Fibroblast of villous mesenchyme (primary cell): ENCODE data around the gene SYNPO2L. TPM values are rescaled to one million over a fixed set of nuclear protein-coding genes. Genes with fewer than 3 reads are reported as not detected.
"Not testable (repeated sequence)": the region's sequence is repeated elsewhere in the genome, so short reads cannot be mapped to it uniquely, and the experiment has no call there.

ENCODE experiments used
- DNase-seq: peaks from one replicate; pipeline ENCODE4 v3.0.0-alpha.2; 2010; ENCODE audit warnings: low read depth
- H3K4me3 ChIP-seq: 2 replicates; pipeline ENCODE4 v1.5.1; 2011; ENCODE audit warnings: low read depth, mild to moderate bottlenecking, low read length
- CTCF ChIP-seq: IDR thresholded peaks from 2 replicates; pipeline ENCODE4 v1.5.1; 2012; ENCODE audit warnings: low read depth, mild to moderate bottlenecking, low read length; ENCODE audit not compliant: insufficient read depth
- total RNA-seq: library from RNA; depleted of rRNA; stranded (reverse); fragments of >200 nt; gene quantifications from 2 replicates; pipeline ENCODE4 v1.2.3, GENCODE V29; 2012

The SYNPO2L gene
- total RNA-seq, 1 donor = 0.43 TPM

GRCh38 chr10:73627300-73627699, 28.5 kb downstream of the SYNPO2L start:
- no peak for DNase-seq
- TF ChIP-seq CTCF = no peak
- no peak overlapping the region for H3K4me3 ChIP-seq

DNA sequence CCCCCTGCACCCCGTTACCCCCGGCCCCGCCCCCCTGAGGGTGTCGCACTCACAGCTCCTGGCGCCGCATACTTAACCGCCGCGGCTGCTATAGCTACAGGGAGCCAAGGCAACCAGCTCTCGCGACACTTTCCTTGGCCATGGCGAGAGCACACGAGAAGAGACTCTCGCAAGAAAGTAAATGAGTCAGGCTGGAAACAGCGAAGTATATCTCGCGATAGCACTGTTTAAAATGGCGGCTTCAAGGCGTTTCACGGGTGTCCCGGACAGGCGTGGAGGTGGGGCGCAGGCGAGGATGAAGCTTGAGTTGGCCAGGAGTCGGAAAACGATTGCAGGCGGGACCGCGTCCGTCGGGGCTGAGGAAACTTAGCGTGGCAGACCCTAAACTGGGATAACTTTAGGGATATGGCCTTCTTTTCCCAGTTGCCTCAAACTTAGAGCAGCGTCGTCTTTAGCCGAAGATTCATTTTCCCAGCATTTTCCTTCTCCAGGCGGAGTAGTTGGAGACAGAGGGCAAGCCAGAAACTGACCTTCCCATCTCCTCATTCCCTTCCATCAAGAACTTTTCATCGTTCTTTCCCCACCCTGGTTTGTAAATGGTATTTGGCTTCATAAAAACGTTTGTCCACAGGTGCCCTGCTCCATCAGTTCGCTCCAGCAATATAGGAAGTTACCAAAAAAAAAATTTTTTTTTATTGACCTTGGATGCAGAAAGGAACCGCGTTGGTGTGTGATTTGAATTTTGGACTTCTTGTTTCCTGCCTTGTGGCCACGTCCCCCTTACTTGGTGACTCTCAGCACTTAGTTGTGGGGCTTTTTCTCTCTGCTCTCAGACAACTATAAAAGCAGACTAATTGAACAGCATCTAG, 29.7 kb downstream of the SYNPO2L start:
- peak overlapping the region; percentile 96 for H3K4me3 ChIP-seq
- DNase-seq = peak; percentile 98
- no peak for TF ChIP-seq CTCF

- H3K4me3 ChIP-seq = peak overlapping the region; percentile 96
- TF ChIP-seq CTCF = no peak
- peak; percentile 24 for DNase-seq
Observed at GRCh38 chr10:73625004-73625883, 30.6 kb downstream of the SYNPO2L start.

- H3K4me3 ChIP-seq = no peak overlapping the region
- DNase-seq = no peak
- no peak for TF ChIP-seq CTCF
Observed at GRCh38 chr10:73623056-73623455, 32.8 kb downstream of the SYNPO2L start.

- H3K4me3 ChIP-seq, DNase-seq: not testable (repeated sequence)
Observed at GRCh38 chr10:73620974-73621373, 34.9 kb downstream of the SYNPO2L start.

GRCh38 chr10:73617143-73617542, 38.7 kb downstream of the SYNPO2L start:
- not testable (repeated sequence) for H3K4me3 ChIP-seq

DNA sequence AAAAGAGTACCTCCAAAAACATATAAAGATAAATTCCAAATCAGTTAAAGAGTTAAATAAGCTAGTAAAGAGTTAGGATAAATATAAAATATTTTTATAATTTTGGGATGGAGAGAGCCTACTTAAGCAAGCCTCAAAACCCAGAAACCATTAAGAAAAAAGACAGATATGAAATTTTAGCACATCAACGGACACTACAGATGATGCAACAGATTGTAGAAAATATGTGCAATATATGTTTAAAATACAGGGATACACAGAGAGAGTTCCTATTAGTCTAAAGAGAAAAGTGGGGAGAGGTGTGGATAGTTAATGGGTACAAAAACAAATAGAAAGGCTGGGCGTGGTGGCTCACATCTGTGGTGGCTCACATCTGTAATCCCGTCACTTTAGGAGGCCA, 41.1 kb downstream of the SYNPO2L start:
- no peak for DNase-seq
- no peak for TF ChIP-seq CTCF
- no peak overlapping the region for H3K4me3 ChIP-seq

More at GRCh38 chr10:73617143-73617542, 38.7 kb downstream of the SYNPO2L start:
- not testable (repeated sequence) for DNase-seq
